GF-D8 (cell line): Measurements from ENCODE around the gene TM4SF20.
"Not testable (repeated sequence)": the region's sequence is repeated elsewhere in the genome, so short reads cannot be mapped to it uniquely, and the experiment has no call there.

Experiments
- DNase-seq: peaks from one replicate; lab custom pipeline; 2025; lab: John Stamatoyannopoulos, UW

The TM4SF20 gene

GRCh38 chr2:227398684-227399670 lies 19.9 kb upstream of the TM4SF20 start:
- no peak for DNase-seq

DNA sequence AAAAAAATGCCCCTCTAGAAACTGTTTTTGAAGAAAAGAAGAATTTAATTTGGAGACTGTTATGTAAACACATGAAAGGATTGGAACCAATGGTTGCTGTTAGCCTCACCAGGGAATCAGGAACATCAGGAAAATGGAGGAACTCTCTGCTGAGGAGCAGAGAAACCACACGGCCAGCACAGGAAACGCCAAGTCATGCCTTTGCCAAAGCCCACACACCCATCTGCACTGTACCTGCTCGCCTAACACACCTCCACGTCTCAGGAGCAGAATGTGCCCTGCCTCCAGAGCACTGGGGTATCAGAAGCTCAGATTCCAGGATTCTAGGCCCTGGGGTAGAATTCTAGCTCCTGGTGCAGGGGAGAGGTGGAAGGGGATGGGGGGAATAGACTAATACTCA lies 18.5 kb upstream of the TM4SF20 start:
- DNase-seq = no peak

DNA sequence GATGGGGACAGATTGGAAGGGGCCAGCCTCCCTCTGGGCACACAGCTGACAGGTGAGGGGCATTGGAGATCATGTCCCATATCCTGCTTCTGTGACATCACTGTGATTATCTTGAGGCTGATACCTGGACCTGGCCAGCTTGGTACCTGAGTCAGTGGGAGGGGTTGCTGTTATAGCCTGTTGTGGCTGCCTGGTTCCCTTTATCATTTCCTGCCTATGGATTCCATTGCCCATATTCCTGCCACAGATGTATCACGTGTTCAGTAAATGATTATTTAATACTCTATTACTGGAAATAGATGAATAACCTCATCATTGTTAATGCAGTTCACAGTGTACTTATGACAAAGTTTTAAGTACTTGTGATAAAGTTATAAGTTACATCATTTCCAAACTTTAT lies 16.4 kb upstream of the TM4SF20 start:
- no peak for DNase-seq

DNA sequence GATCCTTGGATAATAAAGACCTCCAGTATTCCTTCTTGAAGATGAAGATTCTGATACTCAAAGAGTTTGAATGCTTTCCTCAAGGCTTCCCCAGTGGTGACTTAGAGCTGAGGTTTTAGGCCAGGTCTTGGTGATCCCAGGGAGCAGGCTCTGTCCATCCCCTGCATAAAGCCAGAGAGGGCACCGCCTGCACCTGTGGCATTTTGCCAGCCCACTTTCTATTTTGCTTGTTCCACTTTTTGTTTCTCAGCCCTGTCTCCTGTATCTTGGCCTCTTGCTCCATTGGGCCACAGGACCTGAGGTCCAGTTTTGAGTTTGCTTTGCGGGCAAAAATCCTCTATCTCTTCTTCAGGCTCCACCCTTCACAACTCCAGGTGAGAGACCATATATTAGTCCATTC lies 15.3 kb upstream of the TM4SF20 start:
- no peak for DNase-seq

GRCh38 chr2:227390468-227391256 lies 11.6 kb upstream of the TM4SF20 start:
- DNase-seq = no peak

GRCh38 chr2:227389661-227390060 lies 10.6 kb upstream of the TM4SF20 start:
- DNase-seq = no peak

DNA sequence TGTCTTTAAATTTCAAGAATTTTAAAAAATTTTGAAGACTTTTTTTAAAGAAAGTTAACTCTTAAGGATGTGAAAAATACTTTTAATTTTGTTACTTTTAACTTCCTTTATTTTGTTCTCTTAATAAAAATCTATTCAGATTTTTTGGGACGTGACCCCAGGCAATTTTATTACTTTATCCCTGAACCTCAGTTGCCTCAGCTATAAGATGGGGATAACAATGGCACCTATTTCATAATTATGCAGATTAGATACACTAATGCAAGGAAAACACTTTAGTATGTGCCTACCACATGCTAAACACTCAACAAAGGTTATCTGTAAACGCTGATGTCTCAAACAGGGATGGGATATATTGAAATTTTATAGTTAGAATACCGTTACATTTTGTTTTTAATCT lies 10.1 kb upstream of the TM4SF20 start:
- no peak for DNase-seq

DNA sequence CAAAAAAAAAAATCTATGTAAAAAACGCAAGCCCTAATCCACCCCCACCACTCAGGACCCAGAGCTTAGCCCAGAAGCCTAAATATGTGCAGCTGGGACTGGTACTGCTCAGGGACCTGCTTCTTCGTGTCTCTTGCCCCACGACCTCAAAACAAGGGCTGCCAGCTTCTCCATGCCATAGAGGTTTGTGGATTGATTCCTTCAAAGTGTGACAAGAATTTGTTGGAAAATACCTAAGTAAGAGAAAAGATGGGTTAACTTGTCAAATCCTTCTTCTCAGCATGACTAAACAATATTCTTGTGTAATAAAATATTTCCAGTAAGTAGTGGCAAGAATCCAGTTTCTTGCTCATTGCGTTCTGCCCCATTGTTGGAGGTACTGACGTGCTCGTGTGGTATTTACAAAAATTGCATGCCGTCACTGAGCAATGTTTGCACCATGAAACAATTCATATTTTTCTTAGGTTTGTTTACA lies 9.5 kb upstream of the TM4SF20 start:
- DNase-seq = no peak

DNA sequence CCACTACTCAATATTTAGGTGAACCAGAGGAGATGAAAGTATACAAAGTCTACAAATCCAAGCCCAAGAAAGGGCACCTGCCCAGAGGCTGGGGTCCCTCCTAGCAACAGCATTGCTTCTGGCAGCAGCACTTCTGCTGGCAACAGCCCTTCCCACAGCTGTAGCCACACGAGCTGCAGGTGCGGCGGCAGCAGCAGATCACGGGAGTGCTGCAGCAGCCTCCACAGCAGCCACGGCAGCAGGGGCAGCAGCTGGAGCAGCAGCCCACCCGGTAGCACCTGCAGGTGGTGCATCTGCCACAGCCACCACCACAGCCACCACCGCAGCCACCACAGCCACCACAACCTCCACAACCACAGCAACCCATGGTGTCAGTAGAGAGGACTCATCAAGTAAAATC lies 8.5 kb upstream of the TM4SF20 start, which contains the start of gene SCYGR1:
SCYGR1 (minus strand) TSS at position 367 of the 400 bp plus-strand sequence; CDS start at position 367, 0 bp downstream.
- DNase-seq = not testable (repeated sequence)

GRCh38 chr2:227386630-227387029 lies 7.5 kb upstream of the TM4SF20 start:
- DNase-seq = no peak

GRCh38 chr2:227383686-227384085 lies 4.6 kb upstream of the TM4SF20 start:
- DNase-seq = no peak

GRCh38 chr2:227382241-227382835 lies 3.2 kb upstream of the TM4SF20 start:
- DNase-seq = not testable (repeated sequence)

GRCh38 chr2:227378371-227378782 lies 729 bp downstream of the TM4SF20 start:
- no peak for DNase-seq

DNA sequence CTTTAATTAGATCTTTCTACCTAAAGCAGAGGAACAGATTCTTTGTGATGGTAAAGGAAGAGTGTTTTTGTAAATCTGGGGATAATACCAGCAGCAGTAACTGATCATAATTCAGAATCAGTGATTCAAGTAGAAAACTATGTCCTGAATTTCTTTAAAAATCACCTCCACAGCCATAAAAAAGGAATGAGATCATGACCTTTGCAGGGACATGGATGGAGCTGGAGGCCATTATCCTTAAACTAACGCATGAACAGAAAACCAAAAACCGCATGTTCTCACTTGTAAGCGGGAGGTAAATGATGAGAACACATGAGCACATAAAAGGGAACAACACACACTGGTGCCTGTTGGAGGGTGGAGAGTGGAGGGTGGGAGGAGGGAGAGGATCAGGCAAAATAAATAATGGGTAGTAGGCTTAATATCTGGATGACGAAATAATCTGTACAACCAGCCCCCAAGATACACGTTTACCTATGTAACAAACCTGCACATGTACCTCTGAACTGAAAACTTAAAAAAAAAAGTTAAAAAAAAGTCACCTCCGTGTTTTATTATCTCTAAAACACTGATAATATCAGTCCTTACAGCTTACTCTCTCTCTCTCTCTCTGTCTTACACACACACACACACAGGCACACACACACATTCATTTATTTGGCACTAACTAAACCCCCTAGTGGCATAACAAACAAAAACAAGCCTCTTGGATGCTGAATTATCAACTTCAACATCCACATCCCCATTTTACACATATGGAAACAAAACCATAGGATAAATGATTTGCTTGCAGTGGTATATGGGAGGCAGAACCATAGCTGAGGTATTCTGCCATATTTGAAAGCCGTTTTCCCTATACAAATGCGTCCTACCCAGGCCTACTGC lies 1.4 kb downstream of the TM4SF20 start:
- no peak for DNase-seq

DNA sequence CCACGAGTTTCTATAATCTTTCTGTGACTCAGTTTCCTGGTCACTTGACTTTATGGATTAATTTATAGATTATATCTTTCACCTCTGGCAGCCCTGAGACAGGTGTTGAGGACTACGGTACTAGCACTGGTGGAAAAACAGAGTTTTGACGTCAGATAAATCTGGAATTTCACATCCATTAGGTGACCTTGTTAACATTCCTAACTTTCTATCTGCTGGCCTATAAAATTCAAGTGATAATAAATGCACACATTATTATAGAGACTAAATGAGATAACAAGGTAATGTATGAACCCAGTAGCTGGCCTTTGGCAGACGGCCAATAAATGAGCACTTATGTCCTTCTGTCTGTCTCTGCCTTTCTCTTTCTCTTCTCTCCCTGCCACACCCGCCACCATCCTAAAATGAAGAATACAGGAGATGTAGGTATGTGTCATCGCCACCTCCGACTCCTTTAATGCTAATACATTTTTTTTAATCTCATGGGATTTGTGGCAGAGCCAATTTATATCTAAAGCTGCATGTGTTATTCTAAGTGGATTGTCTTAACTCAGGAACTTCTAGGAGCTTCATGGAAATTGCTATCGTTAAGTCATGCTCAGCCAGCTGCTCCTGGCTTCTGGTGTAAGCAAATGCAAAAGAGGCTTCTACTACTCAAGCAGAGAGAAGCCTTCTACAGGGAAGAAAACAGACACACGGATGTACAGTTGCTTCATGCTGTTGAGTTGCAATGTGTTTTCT lies 2.3 kb downstream of the TM4SF20 start:
- DNase-seq = no peak

GRCh38 chr2:227374158-227374557 lies 4.9 kb downstream of the TM4SF20 start:
- peak; percentile 15 for DNase-seq

- DNase-seq = no peak
Observed at GRCh38 chr2:227373389-227373788, 5.7 kb downstream of the TM4SF20 start.

- DNase-seq = no peak
Observed at GRCh38 chr2:227370791-227371312, 8.3 kb downstream of the TM4SF20 start.

DNA sequence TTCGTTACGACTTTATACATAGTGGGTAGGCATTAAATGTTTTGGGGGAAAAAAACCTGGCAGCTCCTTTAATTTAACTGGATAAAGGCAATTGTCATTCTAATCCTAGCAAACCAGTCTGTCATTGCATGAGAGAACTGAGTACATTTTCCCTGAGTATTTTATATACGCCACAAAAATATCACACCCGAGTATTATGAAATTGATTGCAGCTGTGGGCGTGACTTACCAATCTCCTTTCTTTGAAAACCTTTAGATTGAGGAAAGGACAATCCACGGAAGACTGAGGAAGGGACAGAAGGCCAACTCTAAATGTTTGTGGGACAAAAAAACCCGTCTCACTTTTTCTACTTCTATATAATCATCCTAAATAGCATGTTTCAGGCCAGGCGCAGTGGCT lies 9.0 kb downstream of the TM4SF20 start:
- no peak for DNase-seq

GRCh38 chr2:227368574-227368973 lies 10.5 kb downstream of the TM4SF20 start:
- DNase-seq = no peak
